ENCODE measurements around the gene DDX39B.
A peak's percentile ranks its signal among the peaks of the same experiment; 100 is the strongest.
"Not testable (repeated sequence)": the region's sequence is repeated elsewhere in the genome, so short reads cannot be mapped to it uniquely, and the experiment has no call there.

The DDX39B gene

DNA sequence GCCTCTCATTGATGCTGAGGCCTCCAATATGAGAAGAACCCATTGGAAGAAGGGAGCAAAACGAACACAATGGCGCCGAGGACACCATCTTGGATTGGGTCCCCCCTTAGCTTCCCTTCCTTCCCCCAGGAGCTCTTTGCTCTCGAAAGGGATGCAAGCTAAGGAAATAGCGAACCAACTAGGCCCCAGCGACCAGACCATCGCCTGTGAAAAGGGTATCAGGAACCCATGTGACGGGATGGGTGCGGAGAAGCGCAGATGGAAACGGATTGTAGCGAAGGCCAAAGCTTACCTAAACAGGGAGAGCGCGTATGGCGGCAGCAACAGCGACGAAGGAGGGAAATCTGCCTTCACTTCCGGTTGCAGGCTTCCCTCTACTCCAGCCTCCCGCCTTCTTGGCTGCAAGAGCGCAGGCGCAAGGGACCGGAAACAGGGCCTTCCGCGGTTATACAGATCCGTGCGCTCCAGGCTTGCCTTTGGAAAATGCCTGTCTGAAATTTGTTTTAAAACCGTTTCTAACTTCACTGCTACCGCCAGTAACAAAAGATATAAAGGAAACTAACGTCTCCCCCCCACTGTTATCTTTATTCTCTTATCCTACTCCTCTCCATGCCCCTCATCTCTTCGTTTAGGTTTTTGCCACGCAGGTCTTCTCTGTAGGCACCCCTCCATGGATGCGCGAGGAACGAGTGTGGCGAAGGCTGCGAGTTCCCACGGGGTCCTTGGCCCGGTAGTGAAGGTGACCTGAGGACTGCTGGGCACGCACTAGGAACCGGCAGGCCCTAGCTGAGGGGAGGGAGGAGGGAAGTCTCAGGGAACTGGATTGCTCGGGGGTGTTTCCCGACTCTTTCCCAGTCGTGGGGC is at the start of gene DDX39B:
Gene DDX39B (minus strand): TSS at position 346 of the 864 bp plus-strand sequence. CDS start 1,471 bp downstream, outside the sequence.
- peak; percentile 91 for DNase-seq

DNA sequence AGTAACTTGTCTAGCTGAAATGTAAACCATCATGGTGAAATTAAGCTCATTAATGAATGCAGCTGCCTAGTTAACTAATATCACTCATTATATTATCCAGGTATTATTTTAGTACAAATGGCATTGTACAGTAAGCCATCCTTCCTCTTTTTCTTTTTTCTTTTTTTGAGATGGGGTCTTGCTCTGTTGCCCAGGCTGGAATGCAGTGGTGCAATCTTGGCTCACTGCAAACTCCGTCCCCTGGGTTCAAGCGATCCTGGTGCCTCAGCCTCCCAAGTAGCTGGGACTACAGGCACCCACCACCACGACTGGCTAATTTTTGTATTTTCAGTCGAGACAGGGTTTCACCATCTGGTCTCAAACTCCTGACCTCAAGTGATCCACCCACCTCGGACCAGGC is 48.9 kb upstream of the DDX39B start:
- not testable (repeated sequence) for DNase-seq

GRCh38 chr6:31588871-31589650 is 47.3 kb upstream of the DDX39B start:
- no peak for DNase-seq

GRCh38 chr6:31587791-31588777 is 46.3 kb upstream of the DDX39B start:
- DNase-seq, result no peak

DNA sequence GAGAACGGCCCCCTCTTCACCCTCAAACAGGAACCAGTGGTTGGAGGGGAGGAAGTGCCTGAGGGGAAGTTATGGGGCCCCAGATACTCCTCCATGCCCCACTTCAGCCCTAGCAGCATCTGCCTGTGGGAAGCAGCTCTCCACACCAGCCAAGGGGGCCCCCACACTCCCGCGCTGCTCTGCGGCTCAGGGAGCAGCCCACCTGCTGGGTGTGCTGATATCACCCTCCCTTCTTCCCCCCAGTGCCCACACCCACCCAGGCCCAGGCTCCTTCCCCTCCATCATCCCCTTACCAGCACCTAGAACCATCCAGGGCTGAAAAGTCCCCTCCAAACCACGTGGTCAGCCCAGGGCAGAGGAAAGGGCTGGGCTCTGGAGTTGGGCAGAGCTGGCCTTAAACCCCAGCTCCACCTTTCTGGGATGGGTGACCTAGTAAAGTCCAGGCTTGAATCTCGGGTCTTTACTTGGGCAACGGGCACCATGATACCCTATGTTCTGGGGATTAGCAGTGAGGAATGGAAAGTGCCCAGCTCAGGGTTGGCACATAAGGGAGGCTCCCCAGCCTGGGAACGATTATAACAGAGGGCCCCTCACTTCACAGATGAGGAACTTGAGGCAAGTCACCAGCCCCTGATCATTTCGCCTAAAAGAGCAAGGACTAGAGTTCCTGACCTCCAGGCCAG is 44.9 kb upstream of the DDX39B start:
- no peak for DNase-seq

GRCh38 chr6:31586008-31586407 is 44.2 kb upstream of the DDX39B start, which contains the start of gene LST1:
Gene LST1, plus strand, starts transcription at chr6:31586277. Its CDS starts 1,023 bp downstream, at chr6:31587300.
- no peak for DNase-seq

GRCh38 chr6:31585491-31585890 is 43.7 kb upstream of the DDX39B start:
- no peak for DNase-seq

GRCh38 chr6:31582230-31582643 is 40.4 kb upstream of the DDX39B start, which contains the start of gene LTB:
Gene LTB, minus strand, starts transcription at chr6:31582424. Its CDS starts 7 bp downstream, at chr6:31582417.
- peak; percentile 65 for DNase-seq

DNA sequence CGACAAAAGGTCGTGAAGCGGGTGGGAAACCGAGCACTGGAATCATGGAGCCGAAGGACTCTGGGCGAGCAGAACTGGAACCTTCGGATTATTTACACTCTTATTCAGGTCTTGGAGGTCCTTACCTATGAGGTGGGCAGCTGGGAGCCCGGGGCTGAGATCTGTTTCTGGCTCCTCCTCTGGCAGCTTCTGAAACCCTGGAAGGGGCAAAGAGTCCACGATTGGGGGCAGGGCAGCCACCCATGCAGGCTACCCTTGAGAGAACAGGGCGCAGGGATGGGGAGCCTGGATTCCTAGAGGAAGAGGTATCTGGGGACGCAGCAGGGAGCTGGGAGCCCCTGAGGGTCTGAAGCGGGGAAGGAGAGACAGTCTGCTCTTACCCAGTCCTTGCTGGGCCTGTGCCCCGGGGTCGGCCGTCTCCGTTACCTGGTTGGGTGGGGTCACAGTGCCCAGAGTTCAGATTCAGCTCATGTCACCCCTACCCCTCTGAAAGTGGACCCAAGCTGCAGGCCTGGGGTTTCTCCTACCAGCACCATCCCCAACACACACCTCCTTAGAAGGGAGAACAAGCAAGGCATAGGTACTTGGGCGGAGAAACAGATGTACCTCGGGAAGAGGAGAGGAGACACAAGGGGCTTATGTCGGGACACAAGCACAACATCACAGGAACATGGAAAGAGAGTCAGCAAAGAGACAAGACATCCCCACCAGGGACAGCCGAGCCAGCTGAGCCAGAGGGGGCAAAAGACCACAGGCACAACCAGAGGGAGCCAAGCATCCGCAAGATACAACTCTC is 39.8 kb upstream of the DDX39B start:
- DNase-seq, result no peak

DNA sequence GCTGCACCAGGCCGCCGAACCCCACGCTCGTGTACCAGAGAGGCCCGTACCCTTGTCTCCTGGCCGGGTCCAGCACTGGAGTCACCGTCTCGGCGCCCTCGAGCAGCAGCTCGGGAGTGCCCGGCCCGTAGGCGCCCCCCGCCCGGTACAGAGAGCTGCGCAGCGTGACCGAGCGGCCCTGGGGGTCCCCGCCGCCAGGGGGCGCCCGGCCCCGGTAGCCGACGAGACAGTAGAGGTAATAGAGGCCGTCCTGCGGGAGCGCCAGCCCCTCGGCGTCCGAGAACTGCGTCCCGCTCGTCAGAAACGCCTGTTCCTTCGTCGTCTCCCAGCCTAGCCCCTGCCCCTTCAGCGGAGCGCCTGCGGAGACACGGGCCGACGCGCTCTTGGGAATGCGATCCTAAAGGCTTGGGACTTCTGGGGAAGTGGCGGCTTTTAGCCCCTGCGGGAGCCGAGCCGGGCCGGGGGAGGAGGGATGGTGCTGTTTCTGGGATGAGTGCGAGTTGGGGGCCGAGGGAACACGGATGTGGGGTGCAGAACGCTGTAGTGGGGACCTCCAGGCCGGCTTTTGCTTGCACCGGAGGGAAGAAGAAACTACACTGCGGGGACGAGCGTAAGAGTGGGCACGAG is 39.1 kb upstream of the DDX39B start:
- DNase-seq, result peak; percentile 88

DNA sequence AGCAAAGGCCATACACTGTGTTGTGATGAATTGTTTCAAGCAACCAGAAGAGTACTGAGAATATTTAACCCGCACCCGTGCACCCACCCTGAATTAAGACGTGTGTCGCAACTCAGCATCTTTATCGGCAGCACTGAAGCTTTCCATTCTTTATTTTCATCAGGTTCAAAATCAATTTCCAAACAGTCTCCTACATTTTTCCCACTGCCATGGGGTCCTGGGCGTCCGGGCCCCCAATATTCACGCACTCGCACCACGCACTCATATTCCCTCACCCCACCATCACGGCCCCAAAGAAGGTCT is 38.6 kb upstream of the DDX39B start:
- DNase-seq, result no peak

- no peak for DNase-seq
These were observed 38.0 kb upstream of the DDX39B start for GRCh38 chr6:31579546-31580437.

GRCh38 chr6:31579119-31579505 is 37.3 kb upstream of the DDX39B start:
- no peak for DNase-seq

DNA sequence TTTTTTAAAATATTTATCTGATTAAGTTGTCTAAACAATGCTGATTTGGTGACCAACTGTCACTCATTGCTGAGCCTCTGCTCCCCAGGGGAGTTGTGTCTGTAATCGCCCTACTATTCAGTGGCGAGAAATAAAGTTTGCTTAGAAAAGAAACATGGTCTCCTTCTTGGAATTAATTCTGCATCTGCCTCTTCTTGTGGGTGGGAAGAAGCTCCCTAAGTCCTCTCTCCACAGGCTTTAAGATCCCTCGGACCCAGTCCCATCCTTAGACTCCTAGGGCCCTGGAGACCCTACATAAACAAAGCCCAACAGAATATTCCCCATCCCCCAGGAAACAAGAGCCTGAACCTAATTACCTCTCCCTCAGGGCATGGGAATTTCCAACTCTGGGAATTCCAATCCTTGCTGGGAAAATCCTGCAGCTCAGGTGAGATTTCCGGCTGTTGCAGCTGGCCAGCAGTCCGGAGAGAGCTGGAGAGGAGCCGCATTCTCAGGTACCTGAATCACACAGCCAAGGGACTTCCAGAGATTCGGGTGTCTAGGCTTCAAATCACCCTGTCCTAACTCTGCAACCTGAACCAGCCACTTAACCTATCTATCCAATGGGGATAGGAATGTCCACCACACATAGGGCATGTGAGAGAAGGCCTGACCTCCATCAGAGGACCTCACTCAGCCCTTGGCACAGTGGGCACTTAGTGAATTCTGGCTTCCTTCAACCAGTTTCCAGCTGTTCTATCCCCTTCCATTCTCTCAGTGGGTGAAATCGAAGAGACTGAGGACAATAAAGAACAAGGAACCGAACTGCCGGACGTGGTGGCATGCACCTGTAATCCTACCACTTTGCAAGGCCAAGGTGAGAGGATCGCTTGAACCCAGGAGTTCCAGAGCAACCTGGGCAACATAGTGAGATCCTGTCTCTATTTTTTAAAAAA is 36.6 kb upstream of the DDX39B start:
- DNase-seq, result no peak

GRCh38 chr6:31577579-31577966 is 35.8 kb upstream of the DDX39B start:
- DNase-seq, result no peak

- no peak for DNase-seq
These were observed 35.2 kb upstream of the DDX39B start for GRCh38 chr6:31576897-31577578.

GRCh38 chr6:31575952-31576685 is 34.3 kb upstream of the DDX39B start:
- no peak for DNase-seq
